Panc1 (cell line): ENCODE data around the gene KCNJ12. TPM values are rescaled to one million over a fixed set of nuclear protein-coding genes. Genes with fewer than 3 reads are reported as not detected.

Source experiments
- ATAC-seq: fragments of 200-7000 bp; cut with Tn5 transposase; 2 replicates; pipeline ENCODE4 v1.9.1; 2020; ENCODE audit warnings: mild to moderate bottlenecking, moderate library complexity
- BruUV-seq: library from RNA; stranded (reverse); fragments of 400-500 nt; replicated peaks from 2 replicates; lab custom pipeline; 2021; lab: Mats Ljungman, UMichigan
- CTCF ChIA-PET: fragments of 300-600 bp; sonication (Branson Sonifier 250); formaldehyde crosslinking; loops from one replicate; lab custom pipeline; 2022; ENCODE audit warnings: antibody characterized with exemption; lab: Charles Lee
- POLR2A ChIA-PET: fragments of 300-600 bp; sonication (Branson Sonifier 250); formaldehyde crosslinking; loops from one replicate; lab custom pipeline; 2022; ENCODE audit warnings: antibody characterized with exemption; lab: Charles Lee
- DNase-seq: peaks from one replicate; pipeline ENCODE4 v3.0.0-alpha.2; 2010; ENCODE audit warnings: low read depth, low spot score
- H3K27ac ChIP-seq: 2 replicates; pipeline ENCODE4 v1.5.1; 2011; ENCODE audit warnings: mild to moderate bottlenecking, low read length, inconsistent platforms
- H3K27me3 ChIP-seq: fragments of 200-500 bp; sonication (Bioruptor generic); 2 replicates; pipeline ENCODE4 v1.6.0; 2014; ENCODE audit warnings: low read length, inconsistent platforms; ENCODE audit not compliant: control insufficient read depth, insufficient read depth
- H3K36me3 ChIP-seq: fragments of 200-500 bp; sonication (Bioruptor generic); 2 replicates; pipeline ENCODE4 v1.5.1; 2014; ENCODE audit warnings: inconsistent platforms, mild to moderate bottlenecking, low read length, moderate library complexity; ENCODE audit not compliant: control insufficient read depth, insufficient read depth
- H3K4me1 ChIP-seq: 2 replicates; pipeline ENCODE4 v1.5.1; 2011; ENCODE audit warnings: inconsistent platforms, mild to moderate bottlenecking, low read length, moderate library complexity; ENCODE audit not compliant: control insufficient read depth, insufficient read depth
- H3K4me3 ChIP-seq, 2 experiments: 2 replicates each; pipeline ENCODE4 v1.5.1; 2011 to 2012; ENCODE audit warnings: low read depth in 2 of 2, low read length in 2 of 2, mild to moderate bottlenecking in 2 of 2, inconsistent platforms in 1 of 2, moderate library complexity in 1 of 2
- H3K9me3 ChIP-seq: fragments of 200-500 bp; sonication (Bioruptor generic); 2 replicates; pipeline ENCODE4 v1.5.1; 2014; ENCODE audit warnings: low read depth, mild to moderate bottlenecking, inconsistent platforms, low read length, moderate library complexity; ENCODE audit not compliant: control insufficient read depth, insufficient read depth
- CTCF ChIP-seq: fragments of 450-650 bp; IDR thresholded peaks from 2 replicates; pipeline ENCODE4 v1.5.1; 2017; ENCODE audit warnings: mild to moderate bottlenecking
- POLR2AphosphoS5 ChIP-seq: IDR thresholded peaks from 2 replicates; pipeline ENCODE4 v1.6.1; 2012; ENCODE audit warnings: mild to moderate bottlenecking, low read depth, low read length, moderate library complexity
- REST ChIP-seq, 2 experiments: IDR thresholded peaks; 2 replicates each; pipeline ENCODE4 v1.6.1; 2011 to 2012; ENCODE audit warnings: low read depth in 2 of 2, control low read depth in 1 of 2, low read length in 1 of 2, mild to moderate bottlenecking in 1 of 2, moderate library complexity in 1 of 2; ENCODE audit not compliant: insufficient read depth in 1 of 2
- SIN3A ChIP-seq: IDR thresholded peaks from 2 replicates; pipeline ENCODE4 v1.6.1; 2012; ENCODE audit warnings: low read depth, mild to moderate bottlenecking, low read length, moderate library complexity, borderline replicate concordance; ENCODE audit not compliant: insufficient read depth
- TCF7L2 ChIP-seq: IDR thresholded peaks from 2 replicates; pipeline ENCODE4 v1.6.1; 2011; ENCODE audit warnings: mild to moderate bottlenecking, low read depth, low read length, inconsistent platforms
- in situ Hi-C: cut with HindIII; loops from 2 replicates; pipeline ENCODE4 v1.10.0; 2016; ENCODE audit warnings: low sequenced_read_pairs, low pct_unique_long_range_greater_than_20kb
- intact Hi-C: fragments of 100-400 bp; cut with micrococcal nuclease; formaldehyde crosslinking; loops from one replicate; pipeline ENCODE4 v1.10.0; 2022; ENCODE audit not compliant: unreplicated experiment
- total RNA-seq: library from RNA; stranded (reverse); gene quantifications from one replicate; pipeline ENCODE4 v1.2.1, GENCODE V29; 2021; ENCODE audit not compliant: unreplicated experiment

The KCNJ12 gene
- total RNA-seq, 1 experiment from 2014 or later = 2.7 TPM

GRCh38 chr17:21382560-21383495 lies 6.7 kb downstream of the KCNJ12 start:
- Histone ChIP-seq H3K4me1 (no peaks in the 10 kb centered on the region; the same call in 1 of the 2 replicates), H3K27ac (no peak overlapping the region), H3K36me3 (no peaks in the 10 kb centered on the region), H3K4me3 (no peak overlapping the region), H3K27me3 (no peaks in the 10 kb centered on the region), H3K9me3 (no peaks in the 10 kb centered on the region)
- DNase-seq (no peak), ATAC-seq (no peak)
- intact Hi-C loops = no loop called here
- in situ Hi-C loops = no loop called here
- BruUV-seq = no TSS peak
- POLR2A ChIA-PET = interaction anchor here (0.6 kb wide), 1 partner anchor 168 kb away, joined by 3 read pairs; no protein-coding TSS in a partner anchor
- TF ChIP-seq CTCF = no peak
- TF ChIP-seq POLR2AphosphoS5 = no peak
- TF ChIP-seq TCF7L2 = no peak
- TF ChIP-seq SIN3A = no peak
- TF ChIP-seq REST (IDR thresholded peaks at IDR 0.05; ENCODE audit: insufficient read depth in 1 of 2, low read depth in 2 of 2, low read length in 1 of 2) = no peak
- CTCF ChIA-PET = no interaction called here

DNA sequence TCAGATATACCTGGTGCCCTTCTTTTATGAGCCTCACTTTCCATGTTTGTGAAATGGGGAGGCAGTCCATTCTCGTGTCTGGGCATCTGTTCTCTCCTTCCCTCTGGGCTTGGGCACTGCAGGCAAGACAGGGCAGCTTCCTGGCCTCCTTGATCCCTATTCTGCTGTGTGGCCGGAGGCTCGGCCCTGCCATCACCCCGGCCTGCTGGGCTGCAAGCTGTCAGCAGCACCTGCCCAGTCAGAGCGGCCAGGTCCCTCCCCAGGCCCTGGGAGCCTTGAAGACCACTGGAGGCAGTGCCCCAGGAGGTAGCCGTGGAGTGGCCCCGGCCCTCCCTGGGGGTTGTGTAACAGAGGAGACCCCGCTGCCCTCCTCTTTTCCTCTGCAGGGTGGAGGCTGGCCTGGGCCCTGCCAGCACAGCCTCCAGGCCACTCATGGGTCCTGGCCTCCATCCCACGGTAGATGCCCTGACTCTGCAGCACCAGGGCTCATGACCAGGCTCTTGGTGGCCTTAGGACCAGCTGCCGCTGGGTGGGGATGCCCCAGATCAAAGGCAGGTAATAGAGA lies 9.2 kb downstream of the KCNJ12 start:
- Histone ChIP-seq H3K27ac (no peak overlapping the region), H3K4me3 (no peak overlapping the region), H3K36me3 (no peaks in the 10 kb centered on the region), H3K9me3 (no peaks in the 10 kb centered on the region), H3K4me1 (no peaks in the 10 kb centered on the region; the same call in 1 of the 2 replicates), H3K27me3 (no peaks in the 10 kb centered on the region)
- ATAC-seq (no peak), DNase-seq (no peak)
- no TSS peak for BruUV-seq
- intact Hi-C loops = no loop called here
- CTCF ChIA-PET = no interaction called here
- in situ Hi-C loops = no loop called here
- TF ChIP-seq SIN3A (no peak), CTCF (no peak), POLR2AphosphoS5 (no peak), TCF7L2 (no peak), REST (IDR thresholded peaks at IDR 0.05; ENCODE audit: insufficient read depth in 1 of 2, low read depth in 2 of 2, low read length in 1 of 2) (no peak)
- POLR2A ChIA-PET = no interaction called here
